CD4-positive, CD25-positive, alpha-beta regulatory T cell (primary cell): ENCODE data around the gene HTD2. TPM values are rescaled to one million over a fixed set of nuclear protein-coding genes. Genes with fewer than 3 reads are reported as not detected.
A peak's percentile ranks its signal among the peaks of the same experiment; 100 is the strongest.

Source experiments
- ATAC-seq, 2 donors: fragments of 150-1000 bp; cut with Tn5 transposase; one replicate each; pipeline ENCODE4 v1.10.0; 2021; ENCODE audit warnings: low read depth in 2 of 2, moderate number of reproducible peaks in 2 of 2, moderate library complexity in 1 of 2
- DNase-seq, 3 donors: peaks; one replicate each; pipeline versions ENCODE4 v3.0.0 to v3.0.0-alpha.2; 2012 to 2022; ENCODE audit warnings: mixed read lengths in 1 of 3
- H3K27ac ChIP-seq: one replicate; pipeline ENCODE4 v1.7.0; 2013; ENCODE audit warnings: mild to moderate bottlenecking, low read length; ENCODE audit not compliant: insufficient read depth, poor library complexity, severe bottlenecking
- H3K27me3 ChIP-seq: one replicate; pipeline ENCODE4 v1.7.0; 2013; ENCODE audit warnings: low read length; ENCODE audit not compliant: control insufficient read depth, insufficient read depth
- H3K36me3 ChIP-seq: one replicate; pipeline ENCODE4 v1.7.0; 2013; ENCODE audit warnings: mild to moderate bottlenecking, low read length, moderate library complexity; ENCODE audit not compliant: control insufficient read depth, insufficient read depth
- H3K4me1 ChIP-seq: 2 replicates; pipeline ENCODE4 v1.7.0; 2013; ENCODE audit warnings: mild to moderate bottlenecking, low read length; ENCODE audit not compliant: insufficient read depth, control insufficient read depth, poor library complexity, severe bottlenecking
- H3K4me3 ChIP-seq: one replicate; pipeline ENCODE4 v1.7.0; 2013; ENCODE audit warnings: low read depth, mild to moderate bottlenecking, low read length, moderate library complexity
- H3K9me3 ChIP-seq, 2 experiments: 1 replicate in 1 of 2; 2 replicates in 1 of 2; pipeline ENCODE4 v1.7.0; 2013; ENCODE audit warnings: low read length in 2 of 2, mild to moderate bottlenecking in 1 of 2, moderate library complexity in 1 of 2; ENCODE audit not compliant: control insufficient read depth in 2 of 2
- H3K27ac Mint-ChIP-seq, 3 donors: one replicate each; pipeline ENCODE4 v1.8.0; 2020 to 2022; ENCODE audit warnings: mild to moderate bottlenecking in 3 of 3, mixed read lengths in 3 of 3, moderate library complexity in 2 of 3
- H3K27me3 Mint-ChIP-seq: one replicate; pipeline ENCODE4 v1.8.0; 2022; ENCODE audit warnings: mild to moderate bottlenecking, mixed read lengths
- H3K36me3 Mint-ChIP-seq: one replicate; pipeline ENCODE4 v1.8.0; 2020; ENCODE audit warnings: mixed read lengths
- H3K4me1 Mint-ChIP-seq, 4 donors: one replicate each; pipeline ENCODE4 v1.8.0; 2020 to 2022; ENCODE audit warnings: mixed read lengths in 4 of 4, mild to moderate bottlenecking in 1 of 4
- H3K4me3 Mint-ChIP-seq, 4 donors: one replicate each; pipeline ENCODE4 v1.8.0; 2020 to 2022; ENCODE audit warnings: mild to moderate bottlenecking in 4 of 4, mixed read lengths in 4 of 4, moderate library complexity in 3 of 4
- H3K9me3 Mint-ChIP-seq, 7 donors: one replicate each; pipeline ENCODE4 v1.8.0; 2020 to 2022; ENCODE audit warnings: mixed read lengths in 7 of 7, mild to moderate bottlenecking in 3 of 7, moderate library complexity in 2 of 7
- polyA plus RNA-seq, 4 donors: library from polyadenylated mRNA; unstranded; fragments of 300-500 nt; fragmentation: Illumina TruSeq; gene quantifications; one replicate each; pipeline ENCODE4 v1.2.3, GENCODE V29; 2021
- total RNA-seq: library from RNA; stranded (reverse); gene quantifications from one replicate; pipeline ENCODE4 v1.2.3, GENCODE V29; 2022

The HTD2 gene
- total and polyA plus RNA-seq, 5 donors from 2014 or later: 9.7 to 29.5 (median 20.6) TPM

- Mint-ChIP-seq H3K4me3 (no peak overlapping the region), H3K9me3 (peaks cover 0 to 4% (median under 1%) of the 10 kb centered on the region in 7 donors), H3K36me3 (peaks cover 12% of the 10 kb centered on the region), H3K27ac (no peak overlapping the region), H3K4me1 (no peaks in the 10 kb centered on the region), H3K27me3 (peaks cover 27% of the 10 kb centered on the region)
- H3K9me3 ChIP-seq: peaks cover 2 to 4% of the 10 kb centered on the region in 2 experiments
- H3K4me3 ChIP-seq: no peak overlapping the region
- ATAC-seq (no peak), DNase-seq (no peak)
- no peaks in the 10 kb centered on the region for H3K36me3 ChIP-seq
- peaks cover 4% of the 10 kb centered on the region for H3K27me3 ChIP-seq
- H3K27ac ChIP-seq: no peak overlapping the region
- no peaks in the 10 kb centered on the region for H3K4me1 ChIP-seq
Observed at GRCh38 chr3:58296269-58296668, 10.1 kb upstream of the HTD2 start.

- Histone ChIP-seq H3K27me3 (peaks cover 7% of the 10 kb centered on the region), H3K27ac (no peak overlapping the region), H3K9me3 (peaks cover 8 to 10% of the 10 kb centered on the region in 2 experiments), H3K4me1 (no peaks in the 10 kb centered on the region), H3K36me3 (no peaks in the 10 kb centered on the region), H3K4me3 (no peak overlapping the region)
- Mint-ChIP-seq H3K4me3 (no peak overlapping the region), H3K4me1 (no peaks in the 10 kb centered on the region), H3K9me3 (peaks cover 0 to 4% (median 1%) of the 10 kb centered on the region in 7 donors), H3K27ac (no peak overlapping the region), H3K36me3 (peaks cover 12% of the 10 kb centered on the region), H3K27me3 (peaks cover 27% of the 10 kb centered on the region)
- no peak for ATAC-seq
- no peak for DNase-seq
Observed at GRCh38 chr3:58296843-58297242, 9.5 kb upstream of the HTD2 start.

GRCh38 chr3:58298190-58298589, 8.1 kb upstream of the HTD2 start:
- Histone ChIP-seq H3K27ac (no peak overlapping the region), H3K4me1 (no peaks in the 10 kb centered on the region), H3K36me3 (no peaks in the 10 kb centered on the region), H3K27me3 (peaks cover 10% of the 10 kb centered on the region), H3K9me3 (peaks cover 9 to 11% of the 10 kb centered on the region in 2 experiments), H3K4me3 (no peak overlapping the region)
- H3K27me3 Mint-ChIP-seq: peaks cover 35% of the 10 kb centered on the region
- DNase-seq (no peak), ATAC-seq (no peak)
- H3K36me3 Mint-ChIP-seq: peaks cover 9% of the 10 kb centered on the region
- peaks cover 0 to 4% (median 1%) of the 10 kb centered on the region in 7 donors for H3K9me3 Mint-ChIP-seq
- H3K4me1 Mint-ChIP-seq: no peaks in the 10 kb centered on the region
- no peak overlapping the region for H3K27ac Mint-ChIP-seq
- H3K4me3 Mint-ChIP-seq: no peak overlapping the region

DNA sequence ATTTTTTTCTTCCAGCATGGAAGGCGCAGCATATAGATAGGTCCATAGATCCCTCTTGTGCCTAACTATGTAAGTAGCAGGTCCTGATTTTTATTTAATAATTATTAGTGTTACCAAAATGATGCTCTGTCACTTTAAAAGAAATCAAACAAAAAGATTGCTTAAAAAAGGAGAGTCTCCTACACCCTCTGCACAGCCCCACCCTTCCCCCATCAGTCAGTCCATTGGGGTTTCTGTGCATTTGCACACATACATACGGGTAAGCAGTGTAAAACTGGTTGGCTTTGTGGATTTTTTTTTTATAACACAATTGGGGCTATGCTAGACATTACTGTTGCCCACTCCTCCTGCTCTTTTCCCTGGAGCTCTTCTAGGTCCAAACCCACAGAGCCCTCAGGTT, 7.2 kb upstream of the HTD2 start:
- peaks cover 1% of the 10 kb centered on the region for H3K36me3 Mint-ChIP-seq
- H3K4me3 Mint-ChIP-seq: no peak overlapping the region
- no peak overlapping the region for H3K27ac Mint-ChIP-seq
- peaks cover 10% of the 10 kb centered on the region for H3K27me3 ChIP-seq
- no peaks in the 10 kb centered on the region for H3K36me3 ChIP-seq
- H3K4me3 ChIP-seq: no peak overlapping the region
- peaks cover 0 to 4% (median 1%) of the 10 kb centered on the region in 7 donors for H3K9me3 Mint-ChIP-seq
- peaks cover 41% of the 10 kb centered on the region for H3K27me3 Mint-ChIP-seq
- no peak overlapping the region for H3K27ac ChIP-seq
- ATAC-seq (no peak), DNase-seq (no peak)
- H3K4me1 Mint-ChIP-seq: no peaks in the 10 kb centered on the region
- peaks cover 9 to 11% of the 10 kb centered on the region in 2 experiments for H3K9me3 ChIP-seq
- no peaks in the 10 kb centered on the region for H3K4me1 ChIP-seq

GRCh38 chr3:58299839-58300516, 6.3 kb upstream of the HTD2 start:
- Mint-ChIP-seq H3K27me3 (peaks cover 49% of the 10 kb centered on the region), H3K9me3 (peaks cover 0 to 4% (median 1%) of the 10 kb centered on the region in 7 donors), H3K27ac (no peak overlapping the region), H3K4me3 (peak overlapping the region in 1 of 4 donors; percentile 44), H3K36me3 (no peaks in the 10 kb centered on the region), H3K4me1 (peaks cover 0 to 1% (median 0%) of the 10 kb centered on the region in 4 donors)
- DNase-seq (peak in 2 of 3 donors; percentile 7 to 31), ATAC-seq (no peak)
- Histone ChIP-seq H3K36me3 (no peaks in the 10 kb centered on the region), H3K27ac (no peak overlapping the region), H3K4me3 (no peak overlapping the region), H3K27me3 (peaks cover 10% of the 10 kb centered on the region), H3K9me3 (peaks cover 9 to 11% of the 10 kb centered on the region in 2 experiments), H3K4me1 (no peaks in the 10 kb centered on the region)

DNA sequence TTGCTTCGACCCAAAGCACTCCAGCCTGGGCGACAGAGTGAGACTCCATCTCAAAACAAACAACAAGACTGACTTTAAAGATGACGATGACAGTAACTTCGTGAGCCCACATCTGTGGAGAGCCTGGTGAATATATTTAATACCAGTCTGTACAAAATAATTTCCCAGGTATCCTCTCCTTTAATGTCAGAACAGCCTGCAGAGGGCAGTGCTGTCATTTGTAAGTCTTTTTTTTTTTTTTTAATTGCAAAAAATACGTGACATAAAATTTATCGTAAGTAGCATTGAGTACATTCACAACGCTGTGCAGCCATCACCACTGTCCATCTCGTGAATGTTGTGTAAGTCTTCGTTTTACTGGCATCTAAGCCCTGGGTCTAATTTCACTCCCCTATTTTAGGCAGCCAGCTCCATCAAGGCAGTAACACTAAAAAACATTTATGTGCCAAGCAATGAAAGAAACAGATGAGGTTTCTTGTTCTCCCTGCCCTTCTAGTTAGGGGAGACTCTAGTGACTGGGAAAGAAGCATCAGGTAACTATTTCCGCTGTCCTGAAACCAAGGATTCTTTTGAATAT, 1.4 kb downstream of the HTD2 start:
- Histone ChIP-seq H3K4me1 (peaks cover 29% of the 10 kb centered on the region), H3K27ac (peak overlapping the region; percentile 97), H3K36me3 (peaks cover 14% of the 10 kb centered on the region), H3K4me3 (peak overlapping the region; percentile 96), H3K9me3 (no peaks in the 10 kb centered on the region), H3K27me3 (no peaks in the 10 kb centered on the region)
- H3K27ac Mint-ChIP-seq: peak overlapping the region in 2 of 3 donors; percentile 99 to 100
- ATAC-seq (no peak), DNase-seq (peak; percentile 29 to 81 (median 65))
- peaks cover 0 to 2% (median 0%) of the 10 kb centered on the region in 7 donors for H3K9me3 Mint-ChIP-seq
- H3K36me3 Mint-ChIP-seq: peaks cover 16% of the 10 kb centered on the region
- peaks cover 11 to 55% (median 27%) of the 10 kb centered on the region in 4 donors for H3K4me1 Mint-ChIP-seq
- peaks cover 21% of the 10 kb centered on the region for H3K27me3 Mint-ChIP-seq
- H3K4me3 Mint-ChIP-seq: peak overlapping the region; percentile 96 to 99 (median 98)

- Mint-ChIP-seq H3K4me3 (peak overlapping the region in 3 of 4 donors; percentile 46 to 98 (median 96)), H3K9me3 (peaks cover 0 to 2% (median 0%) of the 10 kb centered on the region in 7 donors), H3K27ac (peak overlapping the region in 2 of 3 donors; percentile 65 to 100), H3K36me3 (peaks cover 20% of the 10 kb centered on the region), H3K4me1 (peaks cover 11 to 60% (median 27%) of the 10 kb centered on the region in 4 donors), H3K27me3 (peaks cover 18% of the 10 kb centered on the region)
- peaks cover 29% of the 10 kb centered on the region for H3K4me1 ChIP-seq
- peaks cover 21% of the 10 kb centered on the region for H3K36me3 ChIP-seq
- no peaks in the 10 kb centered on the region for H3K27me3 ChIP-seq
- peak overlapping the region; percentile 26 for H3K4me3 ChIP-seq
- ATAC-seq (no peak), DNase-seq (no peak)
- no peaks in the 10 kb centered on the region for H3K9me3 ChIP-seq
- no peak overlapping the region for H3K27ac ChIP-seq
Observed at GRCh38 chr3:58308728-58309127, 2.4 kb downstream of the HTD2 start.
